ENCODE measurements around the gene UIMC1.
"Not testable (repeated sequence)": the region's sequence is repeated elsewhere in the genome, so short reads cannot be mapped to it uniquely, and the experiment has no call there.

Gene UIMC1

GRCh38 chr5:177006265-177006972, at the start of gene UIMC1:
UIMC1 (minus strand) TSS chr5:177006779; CDS start chr5:176982615, 24,164 bp downstream.
- no peak for TF ChIP-seq ZNF274 (IDR thresholded peaks at IDR 0.05; ENCODE audit: low read depth, low read length)
- H3K4me3 ChIP-seq (ENCODE audit: low read length), result peak within 1 kb of the TSS; percentile 85

- no peak overlapping the region for H3K4me3 ChIP-seq (ENCODE audit: low read length)
- TF ChIP-seq ZNF274 (IDR thresholded peaks at IDR 0.05; ENCODE audit: low read depth, low read length), result no peak
Measured at GRCh38 chr5:177049285-177049684, 42.7 kb upstream of the UIMC1 start.

GRCh38 chr5:177048531-177048930, 42.0 kb upstream of the UIMC1 start:
- not testable (repeated sequence) for H3K4me3 ChIP-seq (ENCODE audit: low read length)

- no peak for TF ChIP-seq ZNF274 (IDR thresholded peaks at IDR 0.05; ENCODE audit: low read depth, low read length)
Measured at GRCh38 chr5:177045631-177046030, 39.1 kb upstream of the UIMC1 start.

GRCh38 chr5:177044641-177045040, 38.1 kb upstream of the UIMC1 start:
- TF ChIP-seq ZNF274 (IDR thresholded peaks at IDR 0.05; ENCODE audit: low read depth, low read length), result no peak
- no peak overlapping the region for H3K4me3 ChIP-seq (ENCODE audit: low read length)

More at GRCh38 chr5:177045631-177046030, 39.1 kb upstream of the UIMC1 start:
- H3K4me3 ChIP-seq (ENCODE audit: low read length), result no peak overlapping the region

GRCh38 chr5:177043958-177044357, 37.4 kb upstream of the UIMC1 start:
- H3K4me3 ChIP-seq (ENCODE audit: low read length), result no peak overlapping the region
- TF ChIP-seq ZNF274 (IDR thresholded peaks at IDR 0.05; ENCODE audit: low read depth, low read length), result no peak

- H3K4me3 ChIP-seq (ENCODE audit: low read length), result no peak overlapping the region
- TF ChIP-seq ZNF274 (IDR thresholded peaks at IDR 0.05; ENCODE audit: low read depth, low read length), result no peak
Measured at GRCh38 chr5:177043114-177043513, 36.5 kb upstream of the UIMC1 start.

- TF ChIP-seq ZNF274 (IDR thresholded peaks at IDR 0.05; ENCODE audit: low read depth, low read length), result no peak
Measured at GRCh38 chr5:177041936-177042335, 35.4 kb upstream of the UIMC1 start.

GRCh38 chr5:177040814-177041420, 34.3 kb upstream of the UIMC1 start:
- H3K4me3 ChIP-seq (ENCODE audit: low read length), result no peak overlapping the region
- no peak for TF ChIP-seq ZNF274 (IDR thresholded peaks at IDR 0.05; ENCODE audit: low read depth, low read length)

More at GRCh38 chr5:177041936-177042335, 35.4 kb upstream of the UIMC1 start:
- H3K4me3 ChIP-seq (ENCODE audit: low read length), result no peak overlapping the region

GRCh38 chr5:177036921-177037320, 30.3 kb upstream of the UIMC1 start:
- TF ChIP-seq ZNF274 (IDR thresholded peaks at IDR 0.05; ENCODE audit: low read depth, low read length), result no peak

GRCh38 chr5:177036443-177036842, 29.9 kb upstream of the UIMC1 start:
- no peak for TF ChIP-seq ZNF274 (IDR thresholded peaks at IDR 0.05; ENCODE audit: low read depth, low read length)
- H3K4me3 ChIP-seq (ENCODE audit: low read length), result no peak overlapping the region

More at GRCh38 chr5:177036921-177037320, 30.3 kb upstream of the UIMC1 start:
- no peak overlapping the region for H3K4me3 ChIP-seq (ENCODE audit: low read length)

GRCh38 chr5:177035976-177036375, 29.4 kb upstream of the UIMC1 start:
- no peak overlapping the region for H3K4me3 ChIP-seq (ENCODE audit: low read length)
- TF ChIP-seq ZNF274 (IDR thresholded peaks at IDR 0.05; ENCODE audit: low read depth, low read length), result no peak

- no peak for TF ChIP-seq ZNF274 (IDR thresholded peaks at IDR 0.05; ENCODE audit: low read depth, low read length)
- no peak overlapping the region for H3K4me3 ChIP-seq (ENCODE audit: low read length)
Measured at GRCh38 chr5:177029498-177029897, 22.9 kb upstream of the UIMC1 start.

GRCh38 chr5:177027665-177028064, 21.1 kb upstream of the UIMC1 start:
- H3K4me3 ChIP-seq (ENCODE audit: low read length), result no peak overlapping the region
- no peak for TF ChIP-seq ZNF274 (IDR thresholded peaks at IDR 0.05; ENCODE audit: low read depth, low read length)

- no peak for TF ChIP-seq ZNF274 (IDR thresholded peaks at IDR 0.05; ENCODE audit: low read depth, low read length)
- H3K4me3 ChIP-seq (ENCODE audit: low read length), result no peak overlapping the region
Measured at GRCh38 chr5:177025101-177025601, 18.6 kb upstream of the UIMC1 start.

Data from GM08714 (cell line).